NK-92 (cell line): ENCODE results near the gene MLXIP.
"Not testable (repeated sequence)": the region's sequence is repeated elsewhere in the genome, so short reads cannot be mapped to it uniquely, and the experiment has no call there.

Experiments used
- DNase-seq: peaks from one replicate; lab custom pipeline; 2025; ENCODE audit not compliant: unreplicated experiment; lab: John Stamatoyannopoulos, UW

The MLXIP gene

DNA sequence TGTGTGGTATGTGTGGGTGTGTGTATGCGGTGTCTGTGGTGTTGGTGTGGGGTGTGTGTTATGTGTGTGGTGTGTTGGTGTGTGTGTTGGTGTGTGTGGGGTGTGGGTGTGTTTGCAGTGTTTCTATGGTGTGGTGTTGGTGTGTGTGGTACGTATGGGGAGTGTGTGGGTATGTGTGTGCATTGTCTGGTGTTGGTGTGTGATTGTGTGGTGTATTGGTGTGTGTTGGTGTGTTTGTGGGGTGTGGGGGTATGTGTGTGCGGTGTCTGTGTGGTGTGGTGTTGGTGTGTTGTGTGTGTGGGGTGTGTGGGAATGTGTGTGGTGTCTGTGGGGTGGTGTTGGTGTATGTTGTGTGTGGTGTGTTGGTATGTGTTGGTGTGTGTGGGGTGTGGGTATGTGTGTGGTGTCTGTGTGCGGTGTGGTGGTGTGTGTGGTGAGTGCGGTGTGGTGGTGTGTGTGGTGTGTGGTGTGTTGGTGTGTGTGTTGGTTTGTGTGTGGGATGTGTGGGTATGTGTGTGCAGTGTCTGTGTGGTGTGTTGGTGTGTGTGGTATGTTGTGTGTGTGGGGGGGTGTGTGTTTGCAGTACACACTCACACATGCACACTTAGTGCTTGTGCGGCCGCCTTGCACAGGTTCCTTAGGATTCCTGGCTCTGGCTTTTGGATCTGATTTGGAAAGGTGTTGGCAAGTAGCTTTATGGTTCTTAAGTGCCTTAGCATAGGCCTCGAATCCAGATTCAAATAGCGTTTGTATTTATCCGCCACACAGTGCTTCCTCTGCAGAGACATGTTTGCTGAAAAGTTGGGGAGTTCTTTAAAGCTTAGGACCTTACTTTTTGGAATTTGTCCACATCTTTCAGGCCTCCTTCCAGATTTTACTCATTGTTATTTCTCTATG is 16.4 kb downstream of the MLXIP start:
- no peak for DNase-seq

DNA sequence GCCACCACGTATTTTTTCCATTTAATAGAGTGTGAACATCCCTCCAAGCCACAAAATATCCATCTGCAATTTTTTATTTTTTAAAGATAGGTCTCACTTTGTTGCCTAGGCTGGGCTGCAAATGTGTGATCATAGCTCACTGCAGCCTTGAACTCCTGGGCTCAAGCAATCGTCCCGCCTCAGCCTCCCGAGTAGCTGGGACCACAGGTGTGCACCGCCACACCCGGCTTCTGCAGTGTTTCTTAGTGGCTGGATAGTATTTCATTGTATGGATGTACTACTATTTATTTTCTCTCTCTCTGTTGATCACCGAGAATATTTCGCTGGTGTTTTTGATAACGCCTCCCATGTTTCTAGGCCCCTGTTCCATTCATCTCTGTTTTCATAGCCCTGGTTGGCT is 17.5 kb downstream of the MLXIP start:
- DNase-seq: no peak

DNA sequence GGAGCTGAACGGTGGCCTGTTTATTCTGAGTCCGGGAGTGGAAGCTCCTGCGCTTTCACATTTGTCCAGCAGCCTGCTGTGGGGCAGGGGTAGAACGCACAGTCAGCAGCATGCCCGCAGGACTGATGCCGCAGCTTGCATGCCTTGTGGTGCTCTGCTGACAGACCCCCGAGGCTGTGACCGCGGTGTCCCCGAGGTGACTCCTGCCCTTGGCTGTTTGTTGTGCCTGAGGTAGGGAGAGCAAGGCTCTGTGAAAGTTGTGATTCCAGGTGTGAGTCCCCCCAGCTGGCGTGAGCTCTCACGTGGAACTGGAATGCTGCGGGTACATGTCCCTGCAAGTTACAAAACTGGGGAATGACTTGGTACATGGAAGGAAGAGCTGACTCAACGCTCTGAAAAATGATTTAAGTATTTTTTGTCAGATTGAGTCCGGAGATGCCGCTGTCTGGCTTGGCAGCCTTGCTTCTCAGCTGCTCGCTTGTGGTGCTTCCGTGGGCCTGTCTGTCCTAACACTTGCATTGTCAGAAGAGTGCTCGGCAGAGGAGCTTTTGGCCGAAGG is 18.1 kb downstream of the MLXIP start:
- DNase-seq: no peak

DNA sequence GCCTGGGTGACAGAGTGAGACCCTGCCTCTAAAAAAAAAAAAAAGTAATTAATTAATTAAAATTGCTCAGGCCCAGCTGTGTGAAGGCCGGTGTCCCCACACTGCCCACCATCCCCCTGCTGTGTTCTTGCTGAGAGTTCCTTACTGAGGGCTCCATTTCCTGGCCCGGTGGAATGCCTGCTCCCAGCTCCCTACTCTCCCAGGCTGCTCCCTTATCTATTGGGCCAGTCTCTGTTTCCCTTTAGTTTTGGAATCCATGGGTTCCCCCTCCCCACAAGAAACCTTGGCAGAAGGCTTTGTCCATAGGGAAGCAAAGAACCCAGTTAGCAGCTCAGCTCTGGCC is 19.0 kb downstream of the MLXIP start:
- no peak for DNase-seq

DNA sequence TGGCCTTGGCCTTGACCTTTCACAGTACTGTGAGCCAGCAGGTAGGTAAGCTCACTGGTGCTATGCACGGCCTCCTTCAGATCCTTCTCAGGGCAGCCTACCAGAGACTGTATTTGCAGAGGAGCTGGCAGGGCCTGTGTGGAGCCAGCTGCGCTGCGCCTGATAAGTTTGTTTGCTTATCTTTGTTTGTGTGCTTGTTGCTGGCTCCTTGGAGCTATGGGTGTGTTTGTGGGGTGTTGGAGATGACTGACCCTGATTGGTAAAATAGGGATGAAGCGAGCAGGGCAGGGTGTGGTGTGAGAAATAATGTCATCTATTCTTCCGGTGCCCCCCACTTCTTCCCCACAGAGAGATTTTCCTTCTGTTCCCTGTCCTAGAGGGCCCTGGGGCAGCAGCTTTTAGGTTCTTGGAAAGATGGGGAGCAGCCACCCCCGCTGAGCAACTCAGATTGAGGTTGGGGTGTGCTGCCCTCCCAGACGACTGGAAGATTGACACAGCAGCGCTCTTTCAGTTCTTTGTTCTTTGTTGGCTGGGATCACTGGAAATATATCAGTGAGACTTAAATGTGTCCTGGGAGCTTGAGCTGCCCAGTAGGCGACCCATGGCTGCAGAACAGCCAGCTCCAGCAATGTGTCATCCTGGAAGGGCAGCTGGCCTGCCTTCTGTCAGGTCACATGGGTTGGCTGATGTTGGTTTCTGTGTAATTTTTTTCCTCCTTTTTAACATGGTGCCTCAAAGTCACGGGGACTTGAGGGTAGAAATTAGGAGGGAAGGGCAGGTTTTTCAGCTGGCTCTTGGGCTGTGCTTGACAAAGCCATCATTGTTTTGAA is 19.6 kb downstream of the MLXIP start:
- no peak for DNase-seq

DNA sequence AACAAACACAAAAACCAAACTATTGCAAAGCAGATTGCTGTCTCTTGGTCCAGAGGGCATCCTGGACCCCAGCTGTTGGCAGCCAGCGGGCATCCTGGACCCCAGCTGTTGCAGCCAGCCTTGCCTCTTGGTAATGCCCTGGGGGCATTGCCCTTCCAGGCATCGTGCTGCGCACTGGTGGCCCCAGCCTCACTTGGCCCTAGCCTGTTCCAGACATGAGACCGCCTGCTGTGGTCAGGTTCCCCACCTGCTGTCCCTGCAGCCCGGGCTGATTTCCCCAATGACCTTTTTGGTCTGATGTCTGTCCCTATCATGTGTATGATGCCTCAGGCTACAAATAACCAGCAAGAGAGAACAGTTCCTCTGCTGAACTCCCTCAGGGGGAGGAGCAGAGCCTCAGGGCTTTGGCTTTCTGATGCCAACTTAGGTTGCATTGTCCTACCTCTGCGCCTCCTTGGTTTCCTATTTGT is 20.8 kb downstream of the MLXIP start:
- no peak for DNase-seq

DNA sequence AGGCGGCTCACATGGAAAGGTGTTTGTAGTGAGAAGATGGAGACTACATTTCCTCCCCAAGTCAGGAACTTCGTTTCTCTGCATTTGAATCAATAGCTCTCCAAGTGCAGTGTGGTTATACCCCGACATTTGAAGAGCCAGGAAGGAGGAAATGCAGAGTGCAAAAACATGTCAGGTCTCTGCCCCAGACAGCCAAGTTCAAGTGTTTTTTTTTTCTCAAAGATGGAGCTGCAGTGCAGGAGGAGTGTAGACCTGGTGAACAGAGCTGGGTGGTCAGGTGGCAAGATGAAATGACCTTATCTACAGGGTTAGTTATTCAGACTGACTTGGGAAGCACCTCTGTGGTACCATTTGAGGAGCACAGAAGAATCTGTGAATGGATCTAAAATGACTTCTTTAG is 21.3 kb downstream of the MLXIP start:
- DNase-seq: no peak

DNA sequence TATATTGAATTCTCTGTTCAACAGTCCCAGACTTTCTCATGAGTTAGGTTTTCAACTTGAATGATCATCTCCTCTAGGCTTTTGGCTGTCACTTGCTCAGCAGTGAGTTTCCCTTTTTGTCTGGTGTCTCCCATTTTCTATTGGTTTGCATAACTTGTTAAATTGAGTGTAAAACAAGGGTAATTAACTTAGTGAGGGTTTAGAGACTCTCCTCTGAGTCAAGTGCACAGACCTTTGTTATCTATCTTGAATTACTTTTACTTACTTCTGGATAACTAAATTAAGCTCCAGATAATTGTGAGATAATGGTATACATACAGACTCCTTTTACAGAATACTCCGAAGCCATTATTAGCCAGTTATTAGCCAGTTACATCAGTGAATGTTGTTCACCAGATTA is 22.0 kb downstream of the MLXIP start:
- no peak for DNase-seq

DNA sequence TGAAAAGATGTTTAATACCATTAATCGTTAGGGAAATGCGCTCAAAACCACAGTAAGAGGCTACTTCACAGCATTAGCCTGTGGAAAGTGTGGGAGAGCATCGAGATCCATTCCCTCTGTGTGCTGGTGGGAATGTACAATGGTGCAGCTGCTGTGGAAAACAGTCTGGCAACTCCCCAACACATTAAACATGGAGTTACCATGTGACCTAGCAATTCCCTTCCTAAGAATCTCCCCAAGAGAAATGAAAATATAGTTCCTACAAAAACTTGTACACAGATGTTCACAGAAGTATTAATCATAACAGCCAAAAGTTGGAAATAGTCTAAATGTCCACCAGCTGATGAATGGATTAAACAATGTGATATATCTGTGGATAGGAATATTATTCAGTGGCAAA is 23.8 kb downstream of the MLXIP start:
- DNase-seq: no peak

DNA sequence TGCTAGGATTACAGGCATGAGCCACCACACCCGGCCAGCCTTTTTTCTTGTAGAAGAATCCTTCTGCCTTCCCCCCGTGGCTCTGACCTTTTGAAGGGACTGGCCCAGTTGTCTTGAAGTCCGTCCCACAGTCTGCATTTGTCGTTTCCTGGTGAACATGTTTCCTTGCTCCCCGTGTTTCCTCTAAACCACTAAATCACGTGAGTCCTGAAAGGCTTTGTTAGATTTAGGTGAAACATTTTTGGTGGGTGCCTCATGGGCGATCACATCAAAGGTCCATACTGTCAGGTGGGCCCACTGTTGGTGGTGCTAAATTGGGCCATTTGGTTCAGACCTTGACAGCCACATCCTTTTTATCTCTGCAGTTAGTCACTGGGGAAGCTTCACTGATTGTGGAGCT is 26.3 kb downstream of the MLXIP start:
- no peak for DNase-seq

DNA sequence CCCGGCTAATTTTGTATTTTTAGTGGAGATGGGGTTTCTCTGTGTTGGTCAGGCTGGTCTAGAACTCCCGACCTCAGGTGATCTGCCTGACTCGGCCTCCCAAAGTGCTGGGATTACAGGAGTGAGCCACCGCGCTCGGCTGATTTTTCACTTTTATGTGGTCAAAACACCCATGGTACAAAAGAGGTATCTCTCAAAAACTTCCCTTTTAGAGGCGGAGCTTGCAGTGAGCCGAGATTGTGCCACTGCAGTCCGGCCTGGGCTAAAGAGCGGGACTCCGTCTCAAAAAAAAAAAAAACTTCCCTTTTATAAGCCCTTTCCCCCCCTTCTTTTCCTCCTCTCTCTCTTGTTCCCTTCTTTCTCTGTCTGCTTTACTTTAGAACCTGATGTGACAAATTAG is 26.9 kb downstream of the MLXIP start:
- DNase-seq: not testable (repeated sequence)

DNA sequence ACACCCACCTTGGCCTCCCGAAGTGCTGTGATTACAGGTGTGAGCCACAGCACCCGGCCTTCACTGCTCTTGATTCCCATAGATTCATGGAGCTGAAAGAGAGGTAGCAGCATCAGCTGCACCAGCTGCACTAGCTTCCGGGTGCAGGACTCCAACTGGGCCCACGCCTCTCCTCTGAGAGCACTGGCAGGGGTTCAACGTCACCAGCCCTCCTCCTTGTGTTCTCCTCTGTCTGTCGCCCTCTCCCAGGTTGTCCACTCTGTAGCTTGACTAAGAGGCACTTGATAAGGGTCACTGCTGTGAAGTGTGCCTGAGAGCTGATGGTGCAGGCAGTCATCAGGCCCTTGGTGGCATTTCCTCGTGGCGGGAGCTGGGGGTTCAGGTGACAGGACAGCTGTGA is 28.3 kb downstream of the MLXIP start:
- no peak for DNase-seq

DNA sequence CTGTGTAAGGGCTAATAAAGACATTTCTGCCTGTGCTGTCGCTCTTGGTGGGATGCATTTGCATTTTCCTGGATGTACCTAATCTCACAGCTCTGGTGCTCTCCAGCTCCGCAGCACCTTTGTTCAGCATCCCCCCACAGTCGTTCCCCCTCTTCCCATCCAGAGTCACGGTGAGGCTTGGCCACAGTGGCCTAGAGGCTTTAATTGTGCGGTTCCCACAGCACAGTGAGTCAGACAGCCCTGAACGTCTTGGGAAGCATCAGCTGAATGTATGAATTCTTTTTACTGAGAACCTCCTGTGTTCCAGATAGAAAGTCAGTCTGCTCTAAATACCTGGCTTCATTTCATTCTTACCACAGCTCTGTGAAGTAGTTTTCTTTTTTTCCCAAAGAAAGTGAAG is 28.7 kb downstream of the MLXIP start:
- no peak for DNase-seq

DNA sequence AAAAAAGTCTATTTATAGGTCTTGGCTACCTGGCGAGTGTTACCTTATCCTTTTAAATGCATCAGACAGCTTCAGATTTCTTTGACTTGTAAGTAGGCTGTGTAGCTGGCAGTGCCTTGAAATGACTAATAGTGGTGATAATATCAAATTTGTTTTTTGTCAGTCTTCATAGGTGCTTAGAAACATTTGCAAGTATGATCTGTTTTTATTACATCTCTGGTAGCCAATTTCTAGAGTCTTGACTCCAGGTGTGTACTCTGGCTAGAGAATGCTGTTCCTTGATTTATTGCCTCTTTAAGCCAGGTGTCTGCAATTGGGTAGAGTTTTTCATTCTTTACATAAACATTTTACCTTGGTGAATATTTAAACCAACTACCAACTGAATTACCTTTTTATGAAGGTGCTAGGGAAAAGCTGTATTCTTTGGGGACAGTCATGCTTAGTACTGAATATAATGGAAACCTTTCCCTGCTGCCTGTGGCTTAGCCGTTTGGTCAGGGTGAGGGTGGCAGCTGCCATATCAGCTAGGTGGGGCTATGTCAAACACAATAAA is 32.6 kb downstream of the MLXIP start:
- DNase-seq: no peak

DNA sequence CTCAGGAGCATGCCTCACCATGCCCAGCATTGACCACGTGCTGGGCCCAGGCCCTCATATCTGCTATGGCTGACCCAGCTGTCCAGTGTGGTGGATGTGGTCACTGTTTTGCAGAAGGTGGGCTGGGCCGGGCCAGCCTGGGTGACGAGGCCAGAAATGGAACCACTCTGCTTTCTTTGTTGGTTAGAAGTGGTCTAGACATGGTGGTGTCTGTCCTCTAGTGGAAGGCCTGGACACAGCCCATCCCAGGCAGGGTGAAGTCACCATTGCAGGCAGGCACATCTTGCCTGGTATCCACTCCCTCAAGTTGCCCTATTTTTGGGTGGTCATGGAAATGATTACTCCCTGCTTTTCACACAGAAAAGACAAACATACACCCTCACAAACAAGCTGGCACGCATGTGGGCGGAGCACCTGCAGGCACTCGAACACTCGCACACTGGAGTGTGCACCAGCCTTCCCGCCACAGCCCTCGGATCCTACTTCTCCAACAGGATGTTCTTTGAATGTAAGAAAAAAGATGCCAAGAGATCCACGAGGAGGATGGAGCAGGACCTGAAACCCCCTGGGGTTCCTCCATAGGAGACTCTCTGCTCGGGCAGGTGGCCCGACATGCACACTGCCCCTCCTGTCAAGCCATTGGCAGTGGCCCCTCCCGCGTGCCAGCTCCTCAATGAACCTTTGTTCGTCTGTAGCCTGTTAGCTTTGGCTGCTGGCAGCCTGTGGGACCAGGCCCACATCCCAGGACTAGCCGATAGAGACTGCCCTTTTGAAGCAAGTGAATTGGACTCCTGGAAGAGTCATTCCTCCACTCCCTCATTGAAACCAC is 38.4 kb downstream of the MLXIP start:
- no peak for DNase-seq

DNA sequence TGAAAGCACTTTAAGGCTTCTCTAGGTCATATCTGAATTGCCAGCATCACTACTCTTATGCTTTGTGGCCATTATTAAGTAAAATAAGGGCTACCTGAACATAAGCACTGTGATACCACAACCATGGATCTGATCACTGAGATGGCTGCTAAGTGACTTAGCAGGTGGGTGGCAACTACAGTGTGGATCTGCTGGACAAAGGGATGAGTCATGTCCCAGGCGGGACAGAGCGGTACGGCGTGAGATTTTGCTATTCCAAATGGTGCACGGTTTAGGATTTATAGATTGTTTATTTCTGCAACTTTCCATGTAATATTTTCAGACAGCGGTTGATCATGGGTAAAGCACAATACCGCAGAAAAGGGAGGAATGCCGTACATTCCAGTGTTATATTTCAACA is 39.4 kb downstream of the MLXIP start:
- no peak for DNase-seq

DNA sequence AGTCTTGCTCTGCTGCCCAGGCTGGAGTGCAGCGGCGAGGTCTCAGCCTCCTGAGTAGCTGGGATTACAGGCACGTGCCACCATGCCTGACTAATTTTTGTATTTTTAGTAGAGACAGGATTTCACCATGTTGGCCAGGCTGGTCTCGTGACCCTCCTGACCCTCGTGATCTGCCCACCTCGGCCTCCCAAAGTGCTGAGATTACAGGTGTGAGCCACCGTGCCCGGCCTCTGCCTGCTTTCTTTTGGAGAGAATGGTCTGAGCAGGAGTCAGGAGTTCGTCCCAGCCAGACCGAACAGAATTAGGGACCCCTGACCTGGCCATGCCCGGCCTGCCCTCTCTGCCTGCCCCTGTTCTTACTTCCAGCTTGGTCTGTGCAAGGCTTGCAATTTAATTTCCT is 42.8 kb downstream of the MLXIP start:
- DNase-seq: not testable (repeated sequence)

DNA sequence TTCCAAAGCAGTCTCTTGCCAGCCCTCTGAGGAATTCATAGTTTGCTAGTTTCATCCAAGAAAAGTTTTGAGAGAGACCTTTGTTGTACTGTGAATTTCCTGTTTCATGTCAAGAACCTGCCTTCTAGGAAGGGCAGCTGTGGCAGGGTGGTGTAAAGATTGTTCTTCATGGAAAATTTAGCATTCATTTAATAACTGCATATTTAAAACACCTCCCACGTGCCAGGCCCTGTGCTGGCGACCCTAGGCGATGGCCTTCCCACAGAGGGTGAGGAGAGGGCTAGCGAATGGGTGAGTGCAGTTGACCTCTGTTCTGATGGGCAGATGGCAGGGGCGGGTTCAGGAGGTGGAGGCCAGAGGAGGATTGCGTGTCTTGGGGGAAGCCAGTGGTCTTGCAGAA is 43.2 kb downstream of the MLXIP start:
- DNase-seq: no peak

DNA sequence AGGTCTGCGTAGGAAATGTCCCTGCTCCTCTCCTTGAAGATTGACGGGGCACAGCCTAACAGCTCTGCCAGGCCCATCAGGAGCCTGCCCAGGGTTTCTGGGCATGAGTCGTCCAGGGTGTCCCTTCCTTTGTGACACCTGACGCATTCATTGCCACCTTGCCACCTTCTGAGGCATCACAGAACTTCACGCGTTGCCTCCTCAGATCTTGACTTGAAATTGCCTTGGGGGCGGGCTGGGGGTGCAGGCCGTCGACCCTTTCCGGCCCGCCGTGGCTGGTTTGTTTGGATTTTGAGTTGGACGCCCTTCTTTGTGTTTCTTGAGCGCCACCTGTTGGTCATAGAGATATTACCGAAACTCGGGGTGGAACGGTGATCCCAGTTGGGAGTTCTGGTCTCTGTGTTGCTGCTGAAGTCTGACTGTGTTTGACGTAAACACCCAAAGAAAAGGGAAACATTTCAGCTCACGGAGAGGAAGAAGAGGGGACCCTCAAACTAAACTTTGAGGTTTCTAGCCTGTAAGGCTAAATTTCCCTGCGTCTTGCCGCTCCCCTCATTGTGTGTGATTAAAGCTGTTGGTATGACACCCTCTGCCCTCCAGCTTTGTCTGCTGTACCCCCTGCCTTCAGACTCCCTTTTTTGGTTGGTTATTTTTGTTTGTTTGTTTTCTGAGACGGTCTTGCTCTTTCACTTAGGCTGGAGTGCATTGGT is 44.6 kb downstream of the MLXIP start:
- DNase-seq: no peak

DNA sequence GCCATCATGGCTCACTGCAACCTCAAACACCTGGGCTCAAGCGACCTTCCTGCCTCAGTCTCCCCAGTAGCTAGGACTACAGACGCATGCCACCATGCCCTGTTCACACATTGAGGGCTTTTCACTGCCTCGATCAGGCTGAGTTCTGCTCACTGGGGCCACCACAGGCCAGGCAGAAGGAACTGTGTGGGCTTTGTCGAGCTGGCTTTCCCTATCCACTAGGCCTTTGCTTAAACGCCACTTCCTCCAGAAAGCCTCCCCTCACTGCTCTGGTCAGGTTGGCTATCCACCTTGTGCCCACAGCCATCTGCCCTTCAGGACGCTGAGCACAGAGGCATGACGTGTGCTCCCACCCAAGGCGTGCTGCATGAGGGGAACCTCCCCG is 45.2 kb downstream of the MLXIP start:
- no peak for DNase-seq
